ENCODE results near the gene ATXN2L. TPM values are rescaled to one million over a fixed set of nuclear protein-coding genes. Genes with fewer than 3 reads are reported as not detected.

ATXN2L gene
- total RNA-seq, 1 experiment from 2014 or later: 309 TPM

DNA sequence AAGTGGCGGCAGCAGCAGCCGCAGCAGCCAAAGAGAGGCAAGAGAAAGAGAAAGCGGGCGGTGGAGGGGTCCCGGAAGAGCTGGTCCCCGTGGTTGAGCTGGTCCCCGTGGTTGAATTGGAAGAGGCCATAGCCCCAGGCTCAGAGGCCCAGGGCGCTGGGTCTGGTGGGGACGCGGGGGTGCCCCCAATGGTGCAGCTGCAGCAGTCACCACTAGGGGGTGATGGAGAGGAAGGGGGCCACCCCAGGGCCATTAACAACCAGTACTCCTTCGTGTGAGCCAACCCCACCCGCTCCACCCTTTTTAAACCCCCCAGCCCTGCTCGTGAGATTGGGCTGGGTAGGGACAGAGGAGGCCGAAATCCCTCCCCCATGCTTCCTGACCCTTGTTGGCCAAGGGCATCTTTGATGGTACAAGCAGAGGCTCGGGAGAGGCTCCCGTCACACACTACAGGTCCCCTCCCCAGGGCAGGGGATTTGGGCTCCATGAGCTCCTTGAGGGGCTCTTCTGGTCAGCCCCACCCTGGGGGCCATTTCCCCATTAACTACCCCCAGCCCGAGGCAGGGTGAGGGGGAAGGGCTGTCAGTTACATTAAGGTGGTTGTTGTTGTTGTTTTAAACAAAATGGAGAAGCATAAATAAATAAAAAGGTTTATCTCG, 50.9 kb downstream of the ATXN2L start:
- H2AK5ac ChIP-seq (ENCODE audit: insufficient read length, low read length): no peak overlapping the region
- H3K36me3 Mint-ChIP-seq (ENCODE audit: insufficient read depth in 1 of 3, low read depth in 3 of 3): peaks cover 13 to 51% (median 43%) of the 10 kb centered on the region in 3 experiments; a peak in 6 of 7 replicates
- H3K27ac ChIP-seq (ENCODE audit: insufficient read length, low read depth, low read length): no peak overlapping the region
- peaks cover 14 to 33% of the 10 kb centered on the region in 2 experiments for H3K4me1 Mint-ChIP-seq
- peak; percentile 59 for DNase-seq
- H3K4me2 ChIP-seq (ENCODE audit: insufficient read depth, insufficient read length, low read length): no peak overlapping the region
- no peak overlapping the region for H3K23ac ChIP-seq (ENCODE audit: insufficient read length, low read depth, low read length)
- no CpG with 5 or more reads among the region's 18 CpGs for WGBS (ENCODE audit: extremely low coverage, insufficient read length, low lambda C conversion rate)
- H4K8ac ChIP-seq (replicated peaks; ENCODE audit: insufficient read length, low read depth, low read length): no peak overlapping the region
- H3K27me3 ChIP-seq (ENCODE audit: insufficient read depth, low read length): no peaks in the 10 kb centered on the region
- no peak overlapping the region for H2BK120ac ChIP-seq (ENCODE audit: low read depth, low read length, poor library complexity, severe bottlenecking)
- H3K4me1 ChIP-seq (ENCODE audit: insufficient read depth, low read length): no peaks in the 10 kb centered on the region
- H3K27ac Mint-ChIP-seq: no peak overlapping the region
- H3T11ph ChIP-seq (ENCODE audit: low read length): no peak overlapping the region
- H3K9me3 Mint-ChIP-seq: no peaks in the 10 kb centered on the region; a peak in 2 of 5 replicates
- no peak overlapping the region for H3K9ac ChIP-seq (ENCODE audit: extremely low read depth, insufficient read length, low read length)
- no peak overlapping the region for H3K4ac ChIP-seq (ENCODE audit: low read depth, low read length)
- no peak overlapping the region for H3K4me3 Mint-ChIP-seq
- H4K91ac ChIP-seq (ENCODE audit: insufficient read length, low read depth, low read length): no peak overlapping the region
- no peaks in the 10 kb centered on the region for H3K79me1 ChIP-seq (ENCODE audit: insufficient read depth, low read depth, low read length, poor library complexity, severe bottlenecking)
- H3K18ac ChIP-seq (ENCODE audit: insufficient read length, low read depth, low read length): no peak overlapping the region
- no peaks in the 10 kb centered on the region for H3K27me3 Mint-ChIP-seq (ENCODE audit: low read depth)
- H2BK12ac ChIP-seq (ENCODE audit: insufficient read length, low read depth, low read length): no peak overlapping the region
- H2AFZ ChIP-seq (ENCODE audit: low read length): no peak overlapping the region
- H2BK15ac ChIP-seq (ENCODE audit: low read depth, low read length): no peak overlapping the region
- no peaks in the 10 kb centered on the region for H3K23me2 ChIP-seq (ENCODE audit: insufficient read length, low read depth, low read length, poor library complexity, severe bottlenecking)
- H3K56ac ChIP-seq (ENCODE audit: insufficient read length, low read depth, low read length): no peak overlapping the region
- no peaks in the 10 kb centered on the region for H3K79me2 ChIP-seq (ENCODE audit: insufficient read depth, low read length)
- no peaks in the 10 kb centered on the region for H3K9me3 ChIP-seq (ENCODE audit: control insufficient read depth, low read depth, low read length)
- H4K20me1 ChIP-seq (ENCODE audit: control insufficient read depth, insufficient read depth, insufficient read length): peaks cover 5% of the 10 kb centered on the region
- H2BK5ac ChIP-seq (ENCODE audit: insufficient read length, low read length): no peak overlapping the region
- peak; percentile 89 for TF ChIP-seq CTCF (conservative IDR thresholded peaks at IDR 0.05)
- no peak overlapping the region for H2BK20ac ChIP-seq (ENCODE audit: low read depth, low read length, poor library complexity, severe bottlenecking)
- H3K14ac ChIP-seq (ENCODE audit: insufficient read depth, low read length): no peak overlapping the region
- no peak overlapping the region for H4K5ac ChIP-seq (ENCODE audit: insufficient read length, low read depth, low read length)

Data from H9 (cell line).